ENCODE measurements around the gene NLRC3.

Gene NLRC3

GRCh38 chr16:3578610-3579551 lies 1.7 kb upstream of the NLRC3 start:
- DNase-seq: peak; percentile 15

- DNase-seq: no peak
Observed at GRCh38 chr16:3578121-3578520, 918 bp upstream of the NLRC3 start.

- no peak for DNase-seq
Observed at GRCh38 chr16:3576211-3576610, 992 bp downstream of the NLRC3 start.

- DNase-seq: no peak
Observed at GRCh38 chr16:3575491-3575890, 1.7 kb downstream of the NLRC3 start.

GRCh38 chr16:3574195-3574594 lies 3.0 kb downstream of the NLRC3 start:
- DNase-seq: no peak

- no peak for DNase-seq
Observed at GRCh38 chr16:3573146-3573815, 3.9 kb downstream of the NLRC3 start.

- DNase-seq: no peak
Observed at GRCh38 chr16:3570420-3571062, 6.7 kb downstream of the NLRC3 start.

- DNase-seq: no peak
Observed at GRCh38 chr16:3569851-3570250, 7.4 kb downstream of the NLRC3 start.

GRCh38 chr16:3566990-3567389 lies 10.2 kb downstream of the NLRC3 start:
- no peak for DNase-seq

GRCh38 chr16:3564889-3565141 lies 12.4 kb downstream of the NLRC3 start:
- DNase-seq: no peak

- no peak for DNase-seq
Observed at GRCh38 chr16:3564130-3564888, 12.9 kb downstream of the NLRC3 start.

- DNase-seq: no peak
Observed at GRCh38 chr16:3562914-3563480, 14.2 kb downstream of the NLRC3 start.

GRCh38 chr16:3561626-3562025 lies 15.6 kb downstream of the NLRC3 start:
- no peak for DNase-seq

- no peak for DNase-seq
Observed at GRCh38 chr16:3554351-3554928, 22.8 kb downstream of the NLRC3 start.

GRCh38 chr16:3553138-3553923 lies 23.9 kb downstream of the NLRC3 start:
- no peak for DNase-seq

GRCh38 chr16:3550851-3551847 lies 26.1 kb downstream of the NLRC3 start:
- DNase-seq: no peak

- DNase-seq: no peak
Observed at GRCh38 chr16:3549906-3550305, 27.3 kb downstream of the NLRC3 start.

- DNase-seq: no peak
Observed at GRCh38 chr16:3548859-3549258, 28.3 kb downstream of the NLRC3 start.

GRCh38 chr16:3548445-3548844 lies 28.8 kb downstream of the NLRC3 start:
- no peak for DNase-seq

GRCh38 chr16:3546986-3547682 lies 30.1 kb downstream of the NLRC3 start:
- no peak for DNase-seq

Measured in effector CD8-positive, alpha-beta T cell (primary cell).